ENCODE data around the gene TIPIN.
"Not testable (repeated sequence)": the region's sequence is repeated elsewhere in the genome, so short reads cannot be mapped to it uniquely, and the experiment has no call there.

Gene TIPIN

DNA sequence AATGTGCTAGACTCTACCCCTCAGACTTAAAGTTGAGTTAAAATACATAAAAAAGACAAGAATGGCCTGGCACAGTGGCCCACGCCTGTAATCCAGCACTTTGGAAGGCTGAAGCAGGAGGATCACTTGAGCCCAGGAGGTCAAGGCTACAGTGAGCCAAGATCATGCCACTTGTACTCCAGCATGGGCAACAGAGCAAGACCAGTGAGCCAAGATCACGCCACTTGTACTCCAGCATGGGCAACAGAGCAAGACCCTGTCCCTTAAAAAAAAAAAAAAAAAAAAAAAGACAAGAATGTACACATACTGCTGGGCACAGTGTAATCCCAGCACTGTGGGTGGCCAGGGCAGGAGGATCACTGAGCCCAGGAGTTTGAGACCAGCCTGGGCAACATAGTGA lies 45.7 kb downstream of the TIPIN start:
- no peak for FAIRE-seq
- DNase-seq (ENCODE audit: insufficient read length, low spot score) = no peak
- TF ChIP-seq, protein P1, sequence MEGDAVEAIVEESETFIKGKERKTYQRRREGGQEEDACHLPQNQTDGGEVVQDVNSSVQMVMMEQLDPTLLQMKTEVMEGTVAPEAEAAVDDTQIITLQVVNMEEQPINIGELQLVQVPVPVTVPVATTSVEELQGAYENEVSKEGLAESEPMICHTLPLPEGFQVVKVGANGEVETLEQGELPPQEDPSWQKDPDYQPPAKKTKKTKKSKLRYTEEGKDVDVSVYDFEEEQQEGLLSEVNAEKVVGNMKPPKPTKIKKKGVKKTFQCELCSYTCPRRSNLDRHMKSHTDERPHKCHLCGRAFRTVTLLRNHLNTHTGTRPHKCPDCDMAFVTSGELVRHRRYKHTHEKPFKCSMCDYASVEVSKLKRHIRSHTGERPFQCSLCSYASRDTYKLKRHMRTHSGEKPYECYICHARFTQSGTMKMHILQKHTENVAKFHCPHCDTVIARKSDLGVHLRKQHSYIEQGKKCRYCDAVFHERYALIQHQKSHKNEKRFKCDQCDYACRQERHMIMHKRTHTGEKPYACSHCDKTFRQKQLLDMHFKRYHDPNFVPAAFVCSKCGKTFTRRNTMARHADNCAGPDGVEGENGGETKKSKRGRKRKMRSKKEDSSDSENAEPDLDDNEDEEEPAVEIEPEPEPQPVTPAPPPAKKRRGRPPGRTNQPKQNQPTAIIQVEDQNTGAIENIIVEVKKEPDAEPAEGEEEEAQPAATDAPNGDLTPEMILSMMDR (IDR thresholded peaks at IDR 0.05; ENCODE audit: insufficient read depth, missing control alignments) = no peak

DNA sequence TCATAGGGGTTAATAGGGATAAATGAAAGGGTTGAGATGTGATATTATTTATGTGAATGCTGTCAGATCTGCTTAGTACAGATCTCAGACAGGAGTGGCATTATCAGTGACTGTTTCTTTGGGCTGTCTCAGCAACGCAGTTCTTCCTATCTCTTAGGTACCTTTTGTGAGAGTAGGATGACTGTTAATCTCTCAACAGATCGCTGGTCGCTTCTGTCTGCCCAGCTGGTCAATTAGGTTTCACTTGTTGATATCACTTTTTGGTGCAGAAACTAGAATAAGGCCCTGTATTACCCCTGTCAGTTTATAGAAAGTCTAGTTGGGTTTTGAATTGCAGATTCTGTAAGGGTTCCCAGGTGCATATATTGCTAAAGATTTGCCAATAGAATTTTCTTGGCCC lies 46.7 kb downstream of the TIPIN start:
- TF ChIP-seq, protein P1 (IDR thresholded peaks at IDR 0.05; ENCODE audit: insufficient read depth, missing control alignments) = no peak
- no peak for DNase-seq (ENCODE audit: insufficient read length, low spot score)
- FAIRE-seq = no peak

DNA sequence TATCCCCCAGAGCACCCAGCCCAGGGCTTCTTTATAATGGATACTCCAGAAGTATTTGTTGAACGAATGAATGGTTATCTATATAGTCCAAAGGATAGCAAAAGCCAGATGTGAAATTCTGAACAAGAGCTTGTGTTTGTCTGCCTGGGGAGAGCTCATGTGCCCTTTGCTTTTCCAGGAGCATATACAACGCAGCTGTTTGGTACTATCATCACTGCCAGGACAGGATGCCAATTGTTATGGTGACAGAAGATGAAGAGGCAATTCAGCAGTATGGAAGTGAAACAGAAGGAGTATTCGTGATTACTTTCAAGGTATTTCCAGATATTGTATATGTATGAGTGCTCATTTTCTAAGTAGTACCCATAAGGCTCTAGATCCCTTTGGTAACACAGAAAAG lies 48.0 kb downstream of the TIPIN start:
- TF ChIP-seq, protein P1 (IDR thresholded peaks at IDR 0.05; ENCODE audit: insufficient read depth, missing control alignments) = no peak

DNA sequence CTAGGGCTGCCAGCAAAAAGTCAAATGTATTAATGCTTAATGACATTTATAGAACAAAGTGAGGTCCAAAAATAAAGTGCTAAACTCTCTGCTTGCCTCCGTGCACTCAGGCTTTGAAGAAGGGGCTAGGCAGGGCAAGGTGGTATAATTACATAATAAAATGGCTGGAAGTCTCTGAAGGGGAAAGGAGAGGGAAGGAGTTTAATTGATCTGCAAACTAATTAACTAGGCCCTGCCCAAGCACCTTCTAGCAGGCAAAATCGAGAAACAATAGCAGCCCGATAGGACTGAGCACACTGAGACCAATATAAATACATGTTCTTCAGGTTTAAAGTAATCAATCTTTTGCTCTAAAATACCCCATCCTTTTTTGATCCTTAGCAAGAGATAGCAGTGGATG lies 50.1 kb downstream of the TIPIN start:
- DNase-seq (ENCODE audit: insufficient read length, low spot score) (no peak), FAIRE-seq (no peak)
- TF ChIP-seq, protein P1 (IDR thresholded peaks at IDR 0.05; ENCODE audit: insufficient read depth, missing control alignments) = no peak

More for the DNA sequence above, 48.0 kb downstream of the TIPIN start:
- DNase-seq (ENCODE audit: insufficient read length, low spot score) (no peak), FAIRE-seq (no peak)

DNA sequence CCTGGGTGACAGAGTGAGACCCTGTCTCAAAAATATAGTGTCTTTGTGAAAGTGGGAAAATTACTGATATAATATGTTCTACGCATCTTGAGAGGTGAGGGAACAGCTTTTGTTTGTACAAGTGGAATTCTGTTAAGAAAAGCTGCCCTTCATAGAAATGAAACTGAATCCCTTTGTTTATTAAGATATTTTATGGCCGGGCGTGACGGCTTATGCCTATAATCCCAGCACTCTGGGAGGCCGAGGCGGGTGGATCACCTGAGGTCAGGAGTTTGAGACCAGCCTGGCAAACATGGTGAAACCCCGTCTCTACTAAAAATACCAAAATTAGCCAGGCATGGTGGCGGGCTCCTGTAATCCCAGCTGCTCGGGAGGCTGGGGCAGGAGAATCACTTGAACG lies 52.1 kb downstream of the TIPIN start:
- FAIRE-seq; DNase-seq (ENCODE audit: insufficient read length, low spot score): not testable (repeated sequence)

DNA sequence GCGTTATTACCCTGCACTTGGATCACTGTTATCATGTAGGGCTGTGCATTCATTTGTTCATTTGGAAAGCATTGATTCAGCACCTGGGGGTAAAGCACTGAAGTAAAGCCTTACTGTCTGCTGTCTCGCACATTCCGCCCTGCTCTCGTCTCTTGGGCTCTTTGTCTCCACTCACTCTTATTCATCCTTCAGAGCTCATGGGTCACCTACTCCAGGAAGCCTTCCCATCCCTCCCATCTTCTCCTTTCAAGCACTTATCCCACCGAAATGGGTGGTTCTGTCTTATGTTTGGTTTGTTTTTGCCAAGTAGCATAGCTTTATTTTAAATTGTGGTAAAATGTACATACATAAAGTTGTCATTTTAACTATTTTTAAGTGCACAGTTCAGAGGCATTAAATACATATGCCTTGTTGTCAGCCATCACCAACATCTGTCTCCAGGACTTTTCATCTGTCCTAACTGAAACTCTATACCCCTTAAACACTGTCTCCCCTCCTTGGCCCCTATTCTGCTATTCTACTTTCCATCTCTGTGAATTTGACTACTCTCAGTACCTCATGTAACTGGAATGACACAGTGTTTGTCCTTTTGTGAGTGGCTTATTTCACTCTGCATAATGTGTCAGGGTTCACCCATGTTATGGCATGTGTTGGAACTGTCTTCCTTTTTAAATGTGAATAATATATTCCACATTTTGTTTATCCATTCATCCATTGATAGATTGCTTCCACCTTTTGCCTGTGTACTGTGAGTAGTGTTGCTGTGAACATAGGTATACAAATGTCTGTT lies 53.8 kb downstream of the TIPIN start:
- TF ChIP-seq, protein P1 (IDR thresholded peaks at IDR 0.05; ENCODE audit: insufficient read depth, missing control alignments) = no peak
- no peak for FAIRE-seq

DNA sequence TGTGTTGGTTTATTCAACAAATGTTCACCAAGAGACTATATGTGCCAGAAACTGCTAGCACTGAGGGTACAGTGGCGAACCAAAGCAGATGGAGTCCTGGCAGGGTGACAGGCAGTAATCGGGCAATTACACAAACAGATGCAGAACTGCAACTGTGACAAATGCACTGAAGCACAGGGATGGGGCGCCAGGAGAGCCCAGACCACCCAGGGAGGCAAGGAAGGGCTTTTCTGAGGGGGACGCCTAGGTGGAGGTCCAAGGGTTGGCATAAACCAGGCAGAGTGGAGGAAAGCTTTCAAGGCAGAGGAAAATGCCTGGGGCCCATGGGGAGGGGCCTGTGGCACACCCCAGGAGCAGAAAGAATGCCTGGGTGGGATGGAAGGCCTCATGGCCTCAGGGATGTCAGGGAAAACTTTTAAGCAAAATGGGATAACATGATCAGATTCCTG lies 57.7 kb downstream of the TIPIN start:
- FAIRE-seq (no peak), DNase-seq (ENCODE audit: insufficient read length, low spot score) (no peak)
- TF ChIP-seq, protein P1 (IDR thresholded peaks at IDR 0.05; ENCODE audit: insufficient read depth, missing control alignments) = no peak

More for the DNA sequence above, 53.8 kb downstream of the TIPIN start:
- DNase-seq (ENCODE audit: insufficient read length, low spot score) = no peak

All from D721Med (cell line).